Effector memory CD4-positive, alpha-beta T cell (primary cell): ENCODE measurements around the gene CZIB.

Source experiments
- DNase-seq, 3 donors: peaks; one replicate each; pipeline ENCODE4 v3.0.0-alpha.2; 2020
- H3K27ac ChIP-seq: 2 replicates; pipeline ENCODE4 v1.7.0; 2013; ENCODE audit warnings: mild to moderate bottlenecking, low read length, moderate library complexity; ENCODE audit not compliant: insufficient read depth, poor library complexity, severe bottlenecking
- H3K27me3 ChIP-seq: replicated peaks from 2 replicates; pipeline ENCODE4 v1.7.0; 2013; ENCODE audit warnings: mild to moderate bottlenecking, low read length; ENCODE audit not compliant: insufficient read depth, control insufficient read depth, poor library complexity, severe bottlenecking
- H3K36me3 ChIP-seq: 2 replicates; pipeline ENCODE4 v1.7.0; 2013; ENCODE audit warnings: mild to moderate bottlenecking, low read length, moderate library complexity; ENCODE audit not compliant: control insufficient read depth, insufficient read depth
- H3K4me1 ChIP-seq: 2 replicates; pipeline ENCODE4 v1.7.0; 2013; ENCODE audit warnings: low read length, mild to moderate bottlenecking; ENCODE audit not compliant: control insufficient read depth, insufficient read depth, poor library complexity, severe bottlenecking
- H3K4me3 ChIP-seq: 2 replicates; pipeline ENCODE4 v1.7.0; 2013; ENCODE audit warnings: low read length, low read depth, mild to moderate bottlenecking; ENCODE audit not compliant: insufficient read depth, poor library complexity, severe bottlenecking
- H3K9me3 ChIP-seq: 2 replicates; pipeline ENCODE4 v1.7.0; 2013; ENCODE audit warnings: mild to moderate bottlenecking, low read length, moderate library complexity; ENCODE audit not compliant: control insufficient read depth
- total RNA-seq, 3 donors: gene quantifications; one replicate each; lab custom pipeline; 2026; lab: John Stamatoyannopoulos, UW

Gene CZIB
- 20.1 to 30.2 (median 22.1) reads per million in 3 donors for total RNA-seq

DNA sequence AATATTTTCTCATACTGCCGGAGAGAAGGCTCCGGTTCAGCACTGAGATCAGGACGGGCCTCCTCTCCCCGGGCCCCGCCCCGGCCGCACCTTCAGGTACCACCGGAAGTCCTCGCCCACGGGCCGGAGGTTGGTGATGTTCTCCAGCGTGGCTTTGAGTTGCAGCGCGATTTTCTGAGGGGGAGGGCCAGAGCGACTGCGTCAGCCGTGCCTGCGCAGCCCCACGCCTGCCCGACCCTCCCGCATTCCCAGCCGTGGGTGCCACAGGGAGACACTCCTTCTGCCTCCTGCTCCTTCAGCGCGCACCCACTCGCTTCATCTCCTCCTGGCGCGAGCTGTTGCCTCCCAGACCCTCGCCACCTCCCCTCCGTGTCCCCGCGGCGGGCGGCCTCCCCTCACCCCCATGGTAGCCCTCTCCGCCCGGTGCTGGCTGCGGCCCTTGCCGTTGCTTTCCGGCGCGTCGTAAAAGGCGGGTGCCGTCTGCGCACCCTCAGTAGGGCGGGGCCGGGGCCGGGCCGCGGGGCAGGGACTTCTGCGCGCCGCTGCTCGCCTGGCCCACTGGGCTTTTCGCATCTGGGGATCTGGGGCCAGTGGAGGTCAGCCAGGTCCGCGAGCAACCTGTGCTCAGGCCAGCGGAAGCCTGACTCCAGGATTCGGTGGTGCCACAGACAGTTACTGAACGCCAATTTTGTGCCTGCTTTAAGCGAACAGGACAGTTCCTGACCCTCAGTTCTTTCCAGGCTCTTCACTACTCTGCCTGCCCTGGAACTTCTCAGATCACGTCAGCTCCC is at the start of gene CZIB:
Gene CZIB, minus strand, starts transcription at position 464 of the 791 bp plus-strand sequence. Its CDS starts 59 bp downstream, at position 405.
- Histone ChIP-seq H3K27me3 (no peaks in the 10 kb centered on the region), H3K36me3 (peaks cover 19% of the 10 kb centered on the region), H3K4me1 (peaks cover 11% of the 10 kb centered on the region), H3K27ac (peak within 1 kb of the TSS; percentile 90), H3K9me3 (no peaks in the 10 kb centered on the region), H3K4me3 (peak within 1 kb of the TSS; percentile 82)
- DNase-seq = peak; percentile 77 to 84 (median 82)

DNA sequence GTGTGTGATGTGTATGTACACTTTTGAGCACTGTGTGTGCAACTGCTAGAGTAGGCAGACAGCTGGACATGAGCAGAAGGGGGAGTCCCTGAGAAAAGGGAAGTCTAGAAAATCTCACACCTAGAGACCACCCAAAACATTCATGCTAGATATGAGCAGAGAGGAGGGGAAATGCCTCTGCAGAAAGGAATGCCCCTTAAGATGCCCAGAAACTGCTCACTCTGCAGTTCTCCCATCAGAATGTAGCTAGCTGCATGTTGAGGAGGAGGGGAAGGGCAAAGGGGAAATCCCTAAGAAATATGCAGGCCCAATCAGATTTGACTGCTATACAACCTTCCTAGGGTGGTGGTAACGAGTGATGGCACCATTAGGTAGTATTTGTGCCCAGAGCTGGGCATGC is 49.7 kb upstream of the CZIB start:
- Histone ChIP-seq H3K9me3 (no peaks in the 10 kb centered on the region), H3K36me3 (peaks cover 9% of the 10 kb centered on the region), H3K4me1 (no peaks in the 10 kb centered on the region), H3K27ac (no peak overlapping the region), H3K4me3 (no peak overlapping the region), H3K27me3 (no peaks in the 10 kb centered on the region)
- DNase-seq = no peak

DNA sequence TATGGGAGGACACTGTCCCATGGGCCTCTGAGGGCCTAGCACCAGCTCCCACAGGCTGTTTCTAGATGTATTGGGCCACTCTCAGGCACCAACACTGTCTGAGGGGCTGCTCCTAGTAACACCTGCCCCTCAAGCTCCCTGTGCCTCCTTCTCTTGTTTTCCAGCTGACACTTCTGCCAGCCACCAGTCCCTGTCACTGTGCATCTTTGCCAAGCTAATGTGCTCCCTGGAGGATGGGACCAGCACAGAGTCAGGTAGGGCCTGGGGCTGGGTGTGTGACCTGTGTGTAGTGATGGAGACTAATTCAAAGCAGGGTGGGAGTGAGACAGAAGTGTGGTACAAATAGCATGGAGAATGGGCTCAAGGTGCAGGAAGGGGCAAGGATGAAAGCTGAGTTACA is 47.3 kb upstream of the CZIB start:
- Histone ChIP-seq H3K4me3 (no peak overlapping the region), H3K27ac (no peak overlapping the region), H3K4me1 (no peaks in the 10 kb centered on the region), H3K27me3 (no peaks in the 10 kb centered on the region), H3K9me3 (no peaks in the 10 kb centered on the region), H3K36me3 (peaks cover 31% of the 10 kb centered on the region)
- DNase-seq = no peak

DNA sequence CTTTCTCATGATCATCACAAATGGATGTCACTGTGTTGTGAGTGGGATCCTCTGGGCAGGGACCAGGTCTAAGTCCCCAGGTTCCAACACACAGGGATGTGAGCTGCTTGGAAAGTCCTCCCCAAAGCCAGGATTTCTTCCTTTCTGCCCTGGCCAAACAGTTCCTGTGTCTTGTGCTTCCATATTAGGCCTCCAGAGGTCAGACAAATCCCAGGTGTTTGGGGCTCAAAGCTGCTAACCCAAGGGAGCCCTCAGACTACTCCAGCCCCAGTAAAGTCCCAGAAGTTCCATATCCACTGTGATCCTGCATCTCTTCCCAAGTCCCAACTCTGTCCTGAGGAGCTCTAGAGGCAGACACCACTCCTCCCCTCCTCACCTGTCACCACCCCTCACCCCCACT is 45.6 kb upstream of the CZIB start:
- Histone ChIP-seq H3K27ac (no peak overlapping the region), H3K27me3 (no peaks in the 10 kb centered on the region), H3K9me3 (no peaks in the 10 kb centered on the region), H3K36me3 (peaks cover 45% of the 10 kb centered on the region), H3K4me3 (no peak overlapping the region), H3K4me1 (no peaks in the 10 kb centered on the region)
- no peak for DNase-seq

DNA sequence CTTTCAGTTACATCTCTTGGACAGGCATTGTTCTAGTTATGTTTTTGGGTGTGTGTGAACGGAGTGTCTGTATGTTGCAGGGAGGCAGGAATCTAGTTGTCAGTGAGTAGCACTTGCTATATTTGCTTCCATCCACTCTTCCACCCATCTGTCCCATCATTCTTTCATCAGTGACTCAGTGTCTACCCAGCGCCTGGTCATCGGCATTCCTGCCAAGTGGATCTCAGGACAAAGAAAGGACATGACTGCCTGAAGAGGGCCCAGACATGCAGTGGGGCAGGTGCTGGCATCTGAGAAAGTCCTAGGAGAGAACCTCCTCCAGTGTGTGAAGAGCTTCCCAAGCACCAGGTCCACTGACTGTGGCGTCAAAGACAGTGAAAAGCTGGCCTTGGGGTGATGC is 45.1 kb upstream of the CZIB start:
- DNase-seq = no peak
- Histone ChIP-seq H3K9me3 (no peaks in the 10 kb centered on the region), H3K36me3 (peaks cover 45% of the 10 kb centered on the region), H3K27ac (no peak overlapping the region), H3K4me1 (no peaks in the 10 kb centered on the region), H3K27me3 (no peaks in the 10 kb centered on the region), H3K4me3 (no peak overlapping the region)

DNA sequence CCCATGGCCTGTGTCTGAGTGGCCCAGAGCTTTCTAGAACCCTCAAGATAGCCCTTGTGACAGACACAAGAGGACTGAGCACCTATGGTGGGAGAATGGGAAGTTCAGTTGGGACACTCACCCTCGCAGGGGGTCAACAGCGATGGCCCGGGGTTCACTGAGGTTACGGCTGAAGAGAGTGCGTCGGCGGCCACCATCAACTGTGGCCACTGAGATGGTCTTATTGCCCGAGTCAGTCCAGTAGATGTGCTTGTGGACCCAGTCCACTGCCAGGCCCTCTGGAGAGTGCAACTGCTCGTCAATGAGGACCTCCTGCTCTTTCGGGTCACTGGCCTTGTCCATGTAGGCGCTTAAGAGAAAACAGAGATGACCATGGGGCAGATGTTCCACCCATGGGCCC is 43.6 kb upstream of the CZIB start:
- H3K4me3 ChIP-seq = no peak overlapping the region
- no peak overlapping the region for H3K27ac ChIP-seq
- H3K36me3 ChIP-seq = peaks cover 57% of the 10 kb centered on the region
- H3K4me1 ChIP-seq = no peaks in the 10 kb centered on the region
- no peak for DNase-seq
- no peaks in the 10 kb centered on the region for H3K27me3 ChIP-seq
- H3K9me3 ChIP-seq = no peaks in the 10 kb centered on the region

DNA sequence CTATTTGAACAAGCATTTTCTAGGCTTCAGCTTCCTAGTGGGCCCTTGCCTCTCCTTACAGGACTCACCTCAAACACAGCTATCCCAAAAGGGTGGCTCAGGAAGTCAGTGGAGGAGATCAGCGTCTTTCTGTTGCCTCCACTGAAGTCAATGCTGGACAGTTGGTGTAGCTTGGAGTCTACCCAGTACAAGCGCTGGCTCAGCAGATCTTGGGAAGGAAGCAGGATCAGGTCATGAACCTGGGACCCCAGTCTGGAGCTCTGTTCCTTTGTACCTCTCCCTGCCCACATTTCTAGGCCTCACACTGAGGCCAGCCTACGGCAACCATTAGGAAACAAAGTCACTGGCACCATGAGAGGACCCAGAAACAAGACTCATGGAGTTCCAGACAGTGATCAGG is 41.6 kb upstream of the CZIB start:
- no peaks in the 10 kb centered on the region for H3K4me1 ChIP-seq
- no peaks in the 10 kb centered on the region for H3K27me3 ChIP-seq
- no peak for DNase-seq
- H3K36me3 ChIP-seq = peaks cover 58% of the 10 kb centered on the region
- no peak overlapping the region for H3K4me3 ChIP-seq
- no peak overlapping the region for H3K27ac ChIP-seq
- no peaks in the 10 kb centered on the region for H3K9me3 ChIP-seq

DNA sequence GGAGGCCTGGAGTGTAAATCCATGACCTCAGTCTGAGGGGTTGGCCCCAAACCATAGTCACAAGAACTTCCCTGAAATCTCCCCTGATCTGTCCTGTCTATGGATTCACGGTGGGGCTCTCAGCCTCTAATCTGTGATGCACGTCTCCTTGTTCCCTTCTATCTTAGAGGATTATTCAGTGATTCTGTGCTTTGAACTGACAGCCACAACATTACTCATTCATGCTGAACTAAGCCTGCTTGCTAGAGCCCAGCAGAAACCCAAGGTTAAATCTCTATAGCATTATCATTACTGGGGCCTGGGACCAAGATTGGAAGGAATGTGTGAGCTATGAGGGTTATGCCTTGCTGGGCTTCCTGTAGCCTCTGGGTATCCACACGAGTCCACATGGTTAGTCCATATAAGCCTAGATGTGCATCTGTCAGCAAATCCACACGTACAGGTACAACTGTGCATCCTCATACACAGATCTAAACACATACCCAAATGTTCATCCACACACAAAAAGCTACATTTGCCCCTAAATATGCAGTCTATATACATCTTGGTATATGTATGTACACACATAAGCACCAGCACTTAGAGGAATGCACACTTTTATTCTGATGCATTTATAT is 40.3 kb upstream of the CZIB start:
- Histone ChIP-seq H3K9me3 (no peaks in the 10 kb centered on the region), H3K27ac (no peak overlapping the region), H3K36me3 (peaks cover 62% of the 10 kb centered on the region), H3K4me1 (no peaks in the 10 kb centered on the region), H3K4me3 (no peak overlapping the region), H3K27me3 (no peaks in the 10 kb centered on the region)
- no peak for DNase-seq

DNA sequence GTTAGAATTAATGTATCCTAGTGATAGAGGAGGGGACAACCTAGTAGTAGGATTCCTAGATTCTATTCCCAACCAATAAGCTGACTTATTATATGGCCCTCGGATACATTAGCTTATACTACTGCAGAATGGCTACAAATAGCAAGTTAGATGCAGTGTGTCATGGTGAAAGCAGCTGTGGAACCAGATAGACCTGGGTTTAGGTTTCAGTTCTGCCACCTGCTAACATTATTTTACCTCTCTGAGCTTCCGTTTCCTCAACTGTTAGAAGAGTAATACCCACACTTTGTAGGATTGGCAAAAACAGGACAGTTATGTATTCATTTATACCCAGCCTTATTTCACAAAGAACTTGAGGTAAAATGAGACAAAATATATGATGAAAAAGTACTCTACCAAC is 39.5 kb upstream of the CZIB start:
- Histone ChIP-seq H3K4me1 (no peaks in the 10 kb centered on the region), H3K27ac (no peak overlapping the region), H3K4me3 (no peak overlapping the region), H3K36me3 (peaks cover 55% of the 10 kb centered on the region), H3K27me3 (no peaks in the 10 kb centered on the region), H3K9me3 (no peaks in the 10 kb centered on the region)
- no peak for DNase-seq

DNA sequence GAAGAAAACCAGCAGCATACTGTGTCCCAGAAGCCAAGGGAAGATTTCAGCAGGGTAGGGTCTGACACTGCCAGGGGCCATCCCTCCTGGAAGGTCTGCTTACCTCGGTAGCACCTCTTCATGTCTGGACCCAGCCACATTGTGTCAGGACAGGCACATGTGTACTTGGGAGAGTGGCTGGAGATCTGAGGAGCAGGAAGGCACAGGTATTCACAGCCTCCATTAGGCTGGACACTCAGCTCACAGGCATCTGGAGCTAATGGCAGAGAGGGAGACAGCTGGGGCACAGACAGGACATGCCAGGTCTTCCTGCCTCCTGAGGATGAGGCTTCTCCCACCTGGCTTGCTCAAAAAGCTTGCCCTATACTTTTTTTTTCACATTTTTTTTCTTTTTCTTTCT is 37.8 kb upstream of the CZIB start:
- H3K4me1 ChIP-seq = no peaks in the 10 kb centered on the region
- DNase-seq = no peak
- H3K4me3 ChIP-seq = no peak overlapping the region
- H3K9me3 ChIP-seq = no peaks in the 10 kb centered on the region
- H3K36me3 ChIP-seq = peaks cover 42% of the 10 kb centered on the region
- H3K27me3 ChIP-seq = no peaks in the 10 kb centered on the region
- no peak overlapping the region for H3K27ac ChIP-seq
